Spleen (tissue), 11 donors: ENCODE measurements around the gene SLC25A10. TPM values are rescaled to one million over a fixed set of nuclear protein-coding genes. Genes with fewer than 3 reads are reported as not detected.

Source experiments
- DNase-seq: peaks from one replicate; pipeline ENCODE4 v3.0.0-alpha.2; 2020
- H3K27ac ChIP-seq, 8 donors: fragments of 200-600 bp; sonication (generic) in 7 of 8; 1 replicate in 4 of 8; 2 replicates in 4 of 8; pipeline versions ENCODE4 v1.5.0 to v1.8.0; 2016 to 2021; ENCODE audit warnings: inconsistent platforms in 4 of 8, mild to moderate bottlenecking in 4 of 8, moderate library complexity in 1 of 8
- H3K27me3 ChIP-seq, 7 donors: fragments of 200-600 bp; sonication (generic) in 6 of 7; replicated peaks in 1 of 7; 1 replicate in 4 of 7; 2 replicates in 3 of 7; pipeline versions ENCODE4 v1.5.0 to v1.8.0; 2016 to 2021; ENCODE audit warnings: inconsistent platforms in 3 of 7, mild to moderate bottlenecking in 1 of 7
- H3K36me3 ChIP-seq, 6 donors: fragments of 200-600 bp; sonication (generic) in 5 of 6; 1 replicate in 4 of 6; 2 replicates in 2 of 6; pipeline versions ENCODE4 v1.5.0 to v1.8.0; 2016 to 2021; ENCODE audit warnings: inconsistent platforms in 2 of 6
- H3K4me1 ChIP-seq, 6 donors: fragments of 200-600 bp; sonication (generic) in 5 of 6; 1 replicate in 3 of 6; 2 replicates in 3 of 6; pipeline versions ENCODE4 v1.5.0 to v1.8.0; 2016 to 2021; ENCODE audit warnings: inconsistent platforms in 3 of 6
- H3K4me3 ChIP-seq, 8 donors: fragments of 200-600 bp; sonication (generic) in 7 of 8; 1 replicate in 4 of 8; 2 replicates in 4 of 8; pipeline versions ENCODE4 v1.5.0 to v1.8.0; 2016 to 2021; ENCODE audit warnings: inconsistent platforms in 4 of 8, mild to moderate bottlenecking in 4 of 8, moderate library complexity in 2 of 8
- H3K9me3 ChIP-seq, 8 donors: fragments of 200-600 bp; sonication (generic) in 7 of 8; 1 replicate in 4 of 8; 2 replicates in 4 of 8; pipeline versions ENCODE4 v1.5.0 to v1.8.0; 2016 to 2021; ENCODE audit warnings: inconsistent platforms in 4 of 8
- POLR2A ChIP-seq, 3 donors: fragments of 450-650 bp; IDR thresholded peaks; one replicate each; pipeline ENCODE4 v1.5.1; 2017; ENCODE audit warnings: antibody characterized with exemption in 3 of 3, mild to moderate bottlenecking in 1 of 3
- POLR2AphosphoS5 ChIP-seq, 3 donors: sonication (generic); formaldehyde crosslinking; IDR thresholded peaks; one replicate each; pipeline ENCODE4 v1.5.1; 2017; ENCODE audit warnings: antibody characterized with exemption in 3 of 3
- WGBS, 5 donors: extraction: QIAGEN DNeasy Blood & Tissue Kit in 3 of 5; methylation state at CpG; one replicate each; pipeline versions ENCODE4 v1.1.5 to v1.1.7; 2013 to 2018; 5-methylcytosine and 5-hydroxymethylcytosine counted together
- intact Hi-C: fragments of 100-400 bp; cut with DNase I; formaldehyde crosslinking; loops from one replicate; pipeline ENCODE4 v1.15.0; 2023; ENCODE audit warnings: low total_unique reads
- polyA plus RNA-seq, 3 donors: library from polyadenylated mRNA; stranded (reverse); fragments of 200-250 nt; gene quantifications; one replicate each; pipeline ENCODE4 v1.2.1, GENCODE V29; 2013
- total RNA-seq, 7 donors: library from RNA; depleted of rRNA in 3 of 7; stranded (reverse); fragments of >200 nt in 3 of 7; fragmentation: NEBNext Ultra II Directional in 4 of 7; extraction: Animal tissue kit (Norgen Biotek cat#: 25700) in 4 of 7; gene quantifications; one replicate each; pipeline versions ENCODE4 v1.1.0 to v1.2.1, GENCODE V29; 2016 to 2021
- TF ChIP-seq, protein P1 (sequence below), 11 experiments: fragments of 200-600 bp in 7 of 11; fragments of 450-650 bp in 4 of 11; sonication (generic) in 4 of 11; IDR thresholded peaks in 8 of 11; conservative IDR thresholded peaks in 3 of 11; 1 replicate in 7 of 11; 2 replicates in 4 of 11; pipeline versions ENCODE4 v1.4.0 to v1.8.0; 2016 to 2021; ENCODE audit warnings: antibody characterized with exemption in 11 of 11, inconsistent platforms in 4 of 11, mild to moderate bottlenecking in 1 of 11
- donor health status: healthy with polysubstance abuse.
- donor health status: DM: no; HTN: no; CAD: no; lungs with moderate emphysema.
- donor health status: DM: no; HTN: no; CAD: no.
- donor health status: Bipolar disorder and iron deficiency.
- donor health status: healthy.
- donor health status: DM: no; HTN: no; CAD: no.
- donor health status: DM: yes; HTN: yes; CAD: no.

Gene SLC25A10
- total and polyA plus RNA-seq, 10 donors, result 2.9 to 7.7 (median 4.0) TPM

GRCh38 chr17:81733507-81734404 is 21.7 kb downstream of the SLC25A10 start:
- intact Hi-C loops, result no loop called here
- Histone ChIP-seq H3K4me1 (peaks cover 5 to 31% (median 17%) of the 10 kb centered on the region in 6 donors), H3K9me3 (no peaks in the 10 kb centered on the region), H3K36me3 (no peaks in the 10 kb centered on the region), H3K4me3 (no peak overlapping the region), H3K27ac (peak overlapping the region in 1 of 8 donors; percentile 9), H3K27me3 (peaks cover 0 to 74% (median 11%) of the 10 kb centered on the region in 7 donors)
- peak; percentile 93 for DNase-seq
- 44 to 54% (median 48%) methylated on average over 32 of the region's 32 CpGs for WGBS, 5 donors
- TF ChIP-seq, protein P1, sequence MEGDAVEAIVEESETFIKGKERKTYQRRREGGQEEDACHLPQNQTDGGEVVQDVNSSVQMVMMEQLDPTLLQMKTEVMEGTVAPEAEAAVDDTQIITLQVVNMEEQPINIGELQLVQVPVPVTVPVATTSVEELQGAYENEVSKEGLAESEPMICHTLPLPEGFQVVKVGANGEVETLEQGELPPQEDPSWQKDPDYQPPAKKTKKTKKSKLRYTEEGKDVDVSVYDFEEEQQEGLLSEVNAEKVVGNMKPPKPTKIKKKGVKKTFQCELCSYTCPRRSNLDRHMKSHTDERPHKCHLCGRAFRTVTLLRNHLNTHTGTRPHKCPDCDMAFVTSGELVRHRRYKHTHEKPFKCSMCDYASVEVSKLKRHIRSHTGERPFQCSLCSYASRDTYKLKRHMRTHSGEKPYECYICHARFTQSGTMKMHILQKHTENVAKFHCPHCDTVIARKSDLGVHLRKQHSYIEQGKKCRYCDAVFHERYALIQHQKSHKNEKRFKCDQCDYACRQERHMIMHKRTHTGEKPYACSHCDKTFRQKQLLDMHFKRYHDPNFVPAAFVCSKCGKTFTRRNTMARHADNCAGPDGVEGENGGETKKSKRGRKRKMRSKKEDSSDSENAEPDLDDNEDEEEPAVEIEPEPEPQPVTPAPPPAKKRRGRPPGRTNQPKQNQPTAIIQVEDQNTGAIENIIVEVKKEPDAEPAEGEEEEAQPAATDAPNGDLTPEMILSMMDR (IDR thresholded peaks at IDR 0.05 in 8 of 11, conservative IDR thresholded peaks at IDR 0.05 in 3 of 11), result peak; percentile 86 to 96 (median 94)
- TF ChIP-seq POLR2AphosphoS5 (IDR thresholded peaks at IDR 0.05) (peak; percentile 75 to 82 (median 75)), POLR2A (IDR thresholded peaks at IDR 0.05) (no peak)

DNA sequence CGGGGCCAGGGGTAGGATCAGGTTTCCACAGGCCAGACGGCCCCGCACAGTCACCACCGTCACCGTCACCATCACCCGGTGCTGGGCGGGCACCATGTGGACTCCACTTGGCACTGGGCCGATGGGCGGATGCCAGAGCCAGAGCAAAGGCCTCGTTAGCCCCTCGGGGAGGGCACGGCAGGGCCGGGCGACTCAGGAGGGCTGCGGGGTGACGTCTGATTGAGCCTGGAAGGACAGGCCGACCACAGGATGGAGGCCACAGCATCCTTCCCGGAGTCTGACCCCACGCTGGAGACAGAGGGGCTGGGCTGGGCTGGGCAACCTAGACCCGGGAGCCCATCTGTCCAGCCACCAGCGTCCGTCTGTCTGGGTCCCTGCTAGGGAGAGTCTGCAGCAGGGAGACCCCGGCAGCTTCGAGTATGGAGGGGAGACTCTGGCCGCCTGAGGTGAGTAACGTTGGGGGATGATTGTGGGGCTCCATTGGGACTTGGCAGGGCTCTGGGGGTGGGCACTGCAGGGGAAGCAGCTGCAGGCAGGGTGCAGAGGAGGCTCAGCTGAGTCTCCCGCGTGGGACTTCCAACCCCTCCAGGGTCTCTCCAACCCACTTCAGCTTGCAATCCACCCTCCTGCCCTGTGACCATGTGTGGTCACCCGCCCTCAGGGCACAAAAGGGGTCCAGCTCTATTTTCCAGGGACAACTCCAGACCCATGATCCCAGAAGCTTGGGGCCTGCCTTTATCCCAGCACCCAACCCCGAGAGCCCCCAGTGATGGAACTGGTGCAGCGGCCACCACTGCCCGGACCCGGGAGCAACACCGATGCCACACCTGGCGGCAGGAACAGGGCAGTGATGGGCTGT is 22.6 kb downstream of the SLC25A10 start:
- WGBS, 5 donors, result 68 to 86% (median 76%) methylated on average over 18 to 35 of the region's 35 CpGs
- Histone ChIP-seq H3K36me3 (no peaks in the 10 kb centered on the region), H3K27ac (peak overlapping the region in 1 of 8 donors; percentile 9), H3K4me1 (peaks cover 5 to 31% (median 17%) of the 10 kb centered on the region in 6 donors), H3K27me3 (peaks cover 0 to 65% (median 11%) of the 10 kb centered on the region in 7 donors), H3K9me3 (no peaks in the 10 kb centered on the region), H3K4me3 (no peak overlapping the region)
- intact Hi-C loops, result no loop called here
- TF ChIP-seq POLR2A (IDR thresholded peaks at IDR 0.05), result no peak
- TF ChIP-seq, protein P1 (IDR thresholded peaks at IDR 0.05 in 8 of 11, conservative IDR thresholded peaks at IDR 0.05 in 3 of 11), result no peak
- TF ChIP-seq POLR2AphosphoS5 (IDR thresholded peaks at IDR 0.05), result peak in 1 of 3 donors; percentile 4
- DNase-seq, result peak; percentile 70

- WGBS, 5 donors, result 23 to 30% (median 25%) methylated on average over 19 to 30 of the region's 30 CpGs
- TF ChIP-seq, protein P1 (IDR thresholded peaks at IDR 0.05 in 8 of 11, conservative IDR thresholded peaks at IDR 0.05 in 3 of 11), result no peak
- TF ChIP-seq POLR2AphosphoS5 (IDR thresholded peaks at IDR 0.05) (peak in 2 of 3 donors; percentile 37 to 49), POLR2A (IDR thresholded peaks at IDR 0.05) (no peak)
- Histone ChIP-seq H3K4me1 (peaks cover 5 to 35% (median 18%) of the 10 kb centered on the region in 6 donors), H3K27me3 (peaks cover 0 to 60% (median 8%) of the 10 kb centered on the region in 7 donors), H3K27ac (peak overlapping the region in 2 of 8 donors; percentile 6 to 63), H3K9me3 (no peaks in the 10 kb centered on the region), H3K36me3 (no peaks in the 10 kb centered on the region), H3K4me3 (peak overlapping the region in 6 of 8 donors; percentile 3 to 57 (median 24))
- intact Hi-C loops, result no loop called here
- peak; percentile 87 for DNase-seq
These were observed 23.4 kb downstream of the SLC25A10 start for GRCh38 chr17:81735264-81736102.
